Measurements from ENCODE around the gene MND1.

Gene MND1

DNA sequence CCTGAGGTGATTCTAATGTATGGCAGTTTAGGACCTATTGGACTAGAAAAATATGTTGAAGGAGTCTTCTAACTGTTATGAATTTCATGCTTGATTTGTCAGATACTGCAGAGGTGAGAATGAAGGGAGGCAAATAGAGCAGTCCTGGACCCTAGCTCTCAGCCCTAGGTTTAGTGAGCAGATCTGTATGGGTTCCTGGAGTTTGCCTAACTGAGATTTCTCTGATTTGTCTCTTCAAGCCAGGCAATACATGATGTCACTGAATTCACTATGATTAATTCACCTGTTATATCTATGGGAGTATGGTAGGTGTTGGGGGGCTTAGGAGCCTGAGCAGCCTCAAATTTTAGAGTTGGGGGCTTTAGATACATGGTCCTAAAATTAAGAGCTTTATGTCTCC, 2.6 kb downstream of the MND1 start:
- DNase-seq, result no peak

DNA sequence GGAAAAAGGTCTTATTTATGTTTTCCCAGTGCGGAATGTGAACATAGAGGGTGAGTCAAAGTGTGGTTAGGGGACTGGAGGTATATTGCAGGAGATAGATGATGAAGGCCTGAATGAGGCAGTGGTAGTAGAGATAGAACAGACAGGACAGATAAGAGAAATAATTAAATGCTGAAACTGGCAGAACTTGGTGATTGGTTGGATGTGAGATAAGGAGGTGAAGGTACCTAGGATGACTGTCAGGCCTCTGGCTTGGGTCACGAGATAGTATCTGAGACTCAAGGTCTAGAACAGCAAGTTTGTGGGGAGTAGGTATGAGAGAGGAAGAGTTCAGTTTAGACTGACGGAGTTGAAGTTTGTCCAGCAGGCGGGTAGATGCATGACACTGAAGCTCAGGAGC, 3.5 kb downstream of the MND1 start:
- DNase-seq, result no peak

DNA sequence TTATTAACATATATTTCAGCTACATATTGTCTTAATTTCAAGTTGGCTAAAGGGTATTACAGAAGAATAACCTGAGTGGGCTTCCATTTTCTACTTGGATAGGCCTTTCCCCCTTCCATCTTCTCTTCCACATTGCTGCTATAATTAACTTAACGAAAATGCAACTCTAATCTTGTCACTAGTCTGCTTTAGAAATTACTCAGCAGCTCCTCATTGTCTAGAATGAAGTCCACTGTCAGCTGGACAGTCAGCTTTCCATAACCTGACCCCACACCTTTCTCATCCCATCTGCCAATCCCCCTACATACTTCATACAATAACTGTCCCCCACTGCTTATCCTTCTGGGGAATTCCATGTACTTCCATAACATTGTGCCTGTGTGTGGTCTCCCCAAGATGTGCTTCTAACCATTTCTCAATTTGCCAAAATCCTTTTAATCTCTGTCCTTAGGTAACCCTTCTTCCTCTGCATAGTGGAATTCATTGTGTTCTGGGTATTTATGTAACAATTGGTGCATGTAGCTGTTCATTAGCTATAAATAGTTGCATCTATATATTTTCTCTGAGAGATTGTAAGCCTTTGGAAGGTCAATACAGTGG, 4.8 kb downstream of the MND1 start:
- no peak for DNase-seq

DNA sequence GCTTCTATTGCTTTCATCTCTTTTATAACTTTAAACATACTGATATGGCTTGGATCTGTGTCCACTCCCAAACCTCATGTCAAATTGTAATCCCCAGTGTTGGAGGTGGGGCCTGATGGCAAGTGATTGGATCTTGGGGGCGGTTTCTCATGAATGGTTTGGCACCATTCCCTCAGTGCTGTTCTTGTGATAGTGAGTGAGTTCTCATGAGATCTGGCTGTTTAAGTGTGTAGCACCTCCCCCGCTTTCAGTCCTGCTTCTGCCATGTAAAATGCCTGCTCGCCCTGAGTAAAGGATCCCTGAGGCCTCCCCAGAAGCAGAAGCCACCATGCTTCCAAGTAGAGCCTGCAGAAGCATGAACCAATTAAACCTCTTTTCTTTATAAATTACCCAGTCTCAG, 17.7 kb downstream of the MND1 start:
- no peak for DNase-seq

DNA sequence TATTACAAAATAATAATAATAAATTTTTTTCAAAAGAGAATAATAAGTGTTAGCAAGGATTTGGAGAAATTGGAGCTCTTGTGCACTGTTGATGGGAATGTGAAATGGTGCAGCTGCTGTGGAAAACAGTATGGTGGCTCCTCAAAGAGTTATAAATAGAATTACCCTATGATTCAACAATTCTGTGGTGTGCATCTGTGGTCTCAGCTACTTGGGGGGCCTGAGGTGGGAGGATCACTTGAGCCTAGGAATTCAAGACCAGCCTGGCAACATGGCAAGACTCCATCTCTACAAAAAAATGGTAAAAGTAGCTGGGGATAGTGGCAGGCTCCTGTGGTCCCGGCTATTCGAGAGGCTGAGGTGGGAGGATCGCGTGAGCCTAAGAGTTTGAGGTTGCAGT, 19.6 kb downstream of the MND1 start:
- DNase-seq, result no peak

DNA sequence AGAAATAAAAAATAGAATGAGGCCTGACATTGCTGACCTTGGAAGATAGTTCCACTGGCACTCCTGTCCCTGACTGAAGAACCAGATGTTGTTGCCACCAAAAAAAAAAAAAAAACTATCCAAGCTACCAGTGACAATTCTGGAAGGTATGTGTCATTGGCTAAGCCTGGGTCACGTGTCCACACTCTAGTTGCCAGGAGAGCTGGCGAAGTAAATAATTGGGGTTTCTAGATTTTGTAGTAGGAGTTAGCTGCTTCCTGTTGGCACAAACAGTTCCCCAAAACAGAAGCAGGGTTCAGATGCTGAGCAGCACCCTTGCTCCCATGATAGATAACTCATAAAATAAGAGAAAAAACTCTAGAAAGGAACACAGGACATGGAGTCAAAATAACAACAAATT, 20.5 kb downstream of the MND1 start:
- DNase-seq, result no peak

DNA sequence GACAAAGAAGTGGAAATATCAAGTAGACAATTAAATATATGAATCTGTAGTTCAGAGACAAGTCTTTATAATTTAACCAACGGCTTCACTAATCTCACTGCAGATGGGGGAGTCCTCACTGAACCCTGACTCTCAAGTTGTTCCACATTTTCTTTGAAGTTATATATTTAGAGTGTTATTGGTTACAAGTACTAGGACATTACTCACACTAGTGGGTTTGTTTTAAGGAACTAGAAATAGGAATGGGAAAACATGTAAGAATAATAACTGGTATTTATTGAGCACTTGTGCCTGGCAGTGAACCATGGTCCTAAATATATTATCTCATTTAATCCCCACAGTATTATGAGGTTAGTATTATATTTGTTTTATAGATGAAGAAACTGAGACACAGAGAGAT, 22.0 kb downstream of the MND1 start:
- DNase-seq, result no peak

DNA sequence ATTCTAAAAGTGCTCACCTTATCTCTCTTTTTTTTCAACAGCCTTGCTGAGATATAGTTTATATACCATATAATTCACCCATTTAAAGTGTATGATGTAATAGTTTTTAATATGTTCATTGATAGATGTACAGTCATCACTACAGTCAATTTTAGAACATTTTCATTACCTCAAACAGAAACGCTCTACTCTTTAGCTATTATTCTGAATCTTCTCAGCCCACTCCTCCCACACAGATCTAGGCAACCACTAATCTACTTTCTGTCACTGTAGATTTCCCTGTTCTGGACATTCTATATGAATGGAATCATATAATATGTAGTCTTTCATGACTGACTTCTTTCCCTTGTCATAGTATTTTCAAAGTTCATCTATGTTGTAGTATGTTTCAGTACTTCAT, 22.6 kb downstream of the MND1 start:
- no peak for DNase-seq

DNA sequence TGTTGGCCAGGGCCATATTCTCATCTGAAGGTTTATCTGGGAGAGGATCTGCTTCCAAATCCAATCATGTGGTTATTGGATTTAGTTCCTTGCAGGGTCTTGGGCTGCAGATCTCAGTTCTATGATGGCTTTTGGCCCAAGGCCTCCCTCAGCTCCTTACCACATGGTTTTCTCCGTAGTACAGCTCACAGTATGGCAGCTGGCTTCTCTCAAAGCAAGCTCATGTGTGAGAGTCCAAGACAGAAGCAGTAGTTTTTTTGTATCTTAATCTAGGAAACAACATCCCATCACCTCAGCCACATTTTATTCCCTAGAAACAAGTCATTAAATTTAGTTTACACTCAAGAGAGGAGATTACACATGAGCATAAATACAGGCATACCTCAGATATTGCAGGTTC, 24.5 kb downstream of the MND1 start:
- DNase-seq, result no peak

DNA sequence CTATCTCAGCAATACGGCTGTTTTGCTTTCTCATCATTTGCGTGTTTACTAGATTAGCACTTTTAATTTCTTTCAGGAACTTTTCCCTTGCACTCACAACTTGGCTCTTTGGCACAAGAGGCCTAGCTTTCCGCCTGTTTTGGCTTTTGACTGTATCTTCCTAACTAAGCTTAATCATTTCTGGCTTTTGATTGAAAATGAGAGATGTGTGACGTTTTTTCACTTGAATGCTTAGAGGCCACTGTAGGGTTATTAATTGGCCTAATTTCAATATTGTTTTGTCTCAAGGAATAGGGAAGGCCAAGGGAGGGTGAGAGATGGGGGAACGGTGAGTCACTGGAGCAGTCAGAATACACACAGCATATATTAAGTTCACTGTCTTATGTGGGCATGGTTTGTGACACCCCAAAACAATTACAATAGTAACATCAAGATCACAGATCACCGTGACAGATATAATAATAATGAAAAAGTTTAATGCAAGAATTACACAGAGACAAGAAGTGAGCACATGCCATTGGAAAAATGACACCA, 27.3 kb downstream of the MND1 start:
- no peak for DNase-seq

DNA sequence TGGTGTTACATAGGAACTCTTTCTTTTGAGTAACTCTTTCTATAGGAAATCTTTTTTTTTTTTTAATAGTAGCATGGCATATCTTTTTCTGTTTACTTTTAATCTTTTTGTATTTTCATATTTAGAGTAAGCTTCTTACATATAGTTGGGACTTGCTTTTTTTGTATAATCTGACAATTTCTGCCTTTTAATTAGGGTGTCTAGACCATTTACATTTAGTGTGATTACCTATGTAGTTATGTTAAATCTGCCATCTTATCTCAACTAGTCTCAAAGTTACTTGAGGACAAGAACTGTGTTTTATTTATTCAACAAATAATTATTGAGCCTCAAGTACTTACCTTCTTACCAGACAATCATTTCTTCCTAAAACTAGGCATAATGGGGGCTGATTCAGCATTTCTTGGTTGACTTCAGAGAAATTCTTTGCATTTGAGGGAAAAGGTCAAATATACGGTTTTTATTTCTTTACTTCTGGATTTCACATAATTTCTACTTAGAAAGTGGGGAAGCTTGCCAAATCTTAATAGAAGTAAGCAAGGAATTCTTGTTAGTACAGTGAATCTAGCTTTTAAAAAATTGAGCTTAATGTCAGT, 28.6 kb downstream of the MND1 start:
- DNase-seq, result no peak

DNA sequence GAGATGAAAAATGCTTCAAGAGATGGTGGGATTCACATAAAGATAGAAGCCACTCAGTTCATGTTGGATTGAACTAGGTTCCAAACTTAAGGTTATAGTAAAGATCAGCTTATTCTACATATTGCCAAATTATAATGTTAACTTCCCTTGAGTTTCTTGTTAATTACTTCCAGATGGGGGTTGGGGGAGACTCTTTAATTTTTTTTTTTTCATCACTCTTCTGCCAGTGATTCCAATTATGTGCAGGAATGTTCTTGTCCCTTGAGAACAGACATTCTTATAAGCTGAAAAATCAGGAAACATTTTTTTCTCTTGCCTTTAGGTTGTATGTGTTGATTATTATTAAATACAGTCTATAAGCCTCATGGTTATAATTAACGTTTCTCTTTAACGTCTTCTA, 30.0 kb downstream of the MND1 start:
- DNase-seq, result no peak

DNA sequence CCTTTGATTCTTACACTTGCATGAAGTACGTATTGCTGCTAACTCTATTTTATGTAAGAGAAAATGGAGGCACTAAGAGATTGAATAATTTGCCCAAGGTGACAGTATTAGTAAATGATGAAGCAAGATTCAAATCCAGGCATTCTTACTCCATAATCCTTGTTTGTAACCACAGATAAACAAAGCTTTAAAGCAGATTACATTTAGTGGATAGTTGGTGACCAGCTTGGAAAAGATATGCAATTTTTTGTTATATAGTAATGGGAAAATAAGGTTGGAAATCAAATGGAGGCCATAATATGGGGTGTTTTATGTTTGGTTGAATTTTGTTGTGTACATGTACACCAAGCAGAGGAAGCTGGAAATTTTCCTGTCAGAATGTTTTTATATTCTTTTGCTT, 30.8 kb downstream of the MND1 start:
- DNase-seq, result no peak

DNA sequence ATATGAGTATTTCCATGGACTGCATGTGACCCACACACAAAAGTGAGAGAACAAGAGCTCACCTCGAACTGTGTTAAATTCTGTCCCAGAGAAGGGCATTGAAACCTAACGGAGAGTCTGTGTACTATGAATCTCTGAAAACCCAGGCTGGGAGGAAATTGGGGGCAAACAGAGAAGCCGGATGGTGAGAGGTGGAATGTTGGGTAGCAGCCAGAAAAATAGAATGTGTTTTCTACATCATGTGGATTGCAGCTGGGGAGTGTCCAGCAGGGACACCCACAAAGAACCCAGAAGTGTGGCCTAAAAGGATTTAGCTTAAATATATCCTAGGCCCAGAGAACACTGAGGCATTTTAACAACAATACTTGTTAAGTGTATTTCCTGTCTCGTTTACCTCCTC, 38.6 kb downstream of the MND1 start:
- DNase-seq, result no peak

DNA sequence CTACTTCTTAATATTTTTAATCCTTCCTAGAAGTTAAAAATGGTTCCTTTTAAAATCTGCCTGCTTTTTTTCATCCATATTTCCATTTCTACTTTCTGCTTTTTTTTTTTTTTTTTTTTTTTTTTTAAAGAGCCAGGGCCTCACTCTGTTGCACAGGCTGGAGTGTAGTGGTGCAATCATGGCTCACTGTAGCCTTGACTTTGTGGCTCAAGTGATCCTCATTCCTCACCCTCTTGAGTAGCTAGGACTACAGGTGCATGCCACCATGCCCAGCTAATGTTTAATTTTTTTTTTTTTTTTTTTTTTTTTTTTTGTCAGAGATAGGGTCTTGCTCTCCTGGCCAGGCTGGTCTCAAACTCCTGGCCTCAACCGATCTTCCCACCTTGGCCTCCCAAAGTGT, 39.7 kb downstream of the MND1 start:
- no peak for DNase-seq

DNA sequence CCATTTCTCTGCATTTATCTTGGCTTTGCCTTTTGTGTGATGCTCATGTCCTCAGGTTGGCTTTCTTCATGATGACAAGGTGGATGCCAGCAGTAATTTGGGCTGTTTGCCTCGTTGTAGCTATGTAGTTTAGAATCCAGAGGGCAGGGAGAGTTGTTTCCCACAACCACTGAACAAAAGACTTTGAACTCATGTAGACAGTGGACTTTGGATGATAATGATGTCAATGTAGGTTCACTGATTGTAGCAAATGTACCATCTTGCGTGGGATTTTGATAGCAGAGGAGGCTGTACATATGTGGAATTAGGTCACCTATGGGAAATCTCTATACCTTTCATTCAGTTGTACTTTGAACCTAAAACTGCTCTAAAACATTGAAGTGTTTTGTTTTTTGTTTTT, 41.3 kb downstream of the MND1 start:
- DNase-seq, result no peak

DNA sequence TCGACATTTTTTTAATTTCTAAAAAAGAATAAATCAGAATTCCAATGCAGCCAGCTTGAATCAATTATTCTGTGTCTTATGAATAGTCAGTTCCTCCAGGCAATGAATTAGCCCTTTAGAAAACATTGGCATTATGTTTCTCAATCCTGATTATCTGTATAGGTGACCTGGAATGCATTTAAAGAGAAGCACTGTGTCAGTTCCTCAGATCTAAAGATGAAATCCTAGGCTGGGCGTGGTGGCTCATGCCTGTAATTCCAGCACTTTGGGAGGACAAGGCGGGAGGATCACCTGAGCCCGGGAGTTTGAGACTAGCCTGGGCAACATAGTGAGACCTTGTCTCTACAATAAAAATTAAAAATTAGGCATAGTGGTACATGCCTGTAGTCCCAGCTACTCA, 43.5 kb downstream of the MND1 start:
- no peak for DNase-seq

DNA sequence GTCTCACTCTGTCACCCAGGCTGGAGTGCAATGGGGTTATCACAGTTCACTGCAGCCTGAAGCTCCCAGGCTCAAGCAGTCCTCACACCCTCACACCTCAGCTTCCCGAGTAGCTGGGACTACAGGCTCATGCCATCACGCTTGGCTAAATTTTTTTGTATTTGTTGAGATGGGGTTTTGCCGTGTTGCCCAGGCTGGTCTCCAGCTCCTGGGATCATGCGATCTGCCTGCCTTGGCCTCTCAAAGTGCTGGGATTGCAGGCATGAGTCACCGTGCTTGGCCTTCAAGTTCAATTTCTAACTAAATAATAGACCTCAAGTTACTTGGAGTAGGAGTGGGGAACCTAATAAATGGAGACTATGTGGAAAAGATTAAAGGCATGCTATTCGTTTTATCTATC, 48.9 kb downstream of the MND1 start:
- DNase-seq, result no peak

DNA sequence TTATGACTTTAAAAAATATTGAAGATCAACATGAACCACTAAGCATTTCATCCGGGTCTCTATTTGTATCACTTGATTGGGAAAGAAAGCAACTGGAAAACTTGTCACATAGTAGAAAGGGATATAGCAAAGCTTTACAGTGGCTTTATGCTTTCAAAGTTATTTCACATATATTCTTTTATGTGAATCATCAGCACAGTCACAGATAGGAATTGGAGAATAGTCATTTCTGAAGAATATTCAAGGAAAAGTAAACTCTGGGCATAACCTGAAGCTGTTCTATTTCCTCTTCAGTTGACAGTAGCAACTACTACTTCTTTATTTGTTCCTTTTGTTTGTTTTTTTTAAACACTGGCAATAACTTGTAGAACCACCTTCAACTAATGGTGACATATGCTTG, 50.5 kb downstream of the MND1 start:
- DNase-seq, result no peak

DNA sequence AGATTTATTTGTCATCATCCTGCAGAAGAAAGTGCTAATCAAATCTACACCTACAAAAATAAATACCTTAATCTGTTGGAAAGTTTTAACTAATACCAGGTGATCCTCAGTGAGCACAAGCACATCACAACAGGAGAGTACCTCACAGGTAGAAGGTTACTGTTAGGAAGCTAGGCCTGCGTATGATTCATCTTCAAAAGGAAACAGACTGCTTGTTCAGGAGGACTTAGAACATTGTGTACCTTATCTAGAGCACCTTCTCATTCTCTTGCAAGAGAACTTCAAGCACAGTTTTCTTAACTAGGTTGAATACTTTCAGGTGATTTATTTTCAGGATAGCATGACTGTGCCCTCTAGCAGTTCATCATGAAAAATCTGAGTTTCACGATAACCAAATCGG, 54.2 kb downstream of the MND1 start:
- no peak for DNase-seq

DNA sequence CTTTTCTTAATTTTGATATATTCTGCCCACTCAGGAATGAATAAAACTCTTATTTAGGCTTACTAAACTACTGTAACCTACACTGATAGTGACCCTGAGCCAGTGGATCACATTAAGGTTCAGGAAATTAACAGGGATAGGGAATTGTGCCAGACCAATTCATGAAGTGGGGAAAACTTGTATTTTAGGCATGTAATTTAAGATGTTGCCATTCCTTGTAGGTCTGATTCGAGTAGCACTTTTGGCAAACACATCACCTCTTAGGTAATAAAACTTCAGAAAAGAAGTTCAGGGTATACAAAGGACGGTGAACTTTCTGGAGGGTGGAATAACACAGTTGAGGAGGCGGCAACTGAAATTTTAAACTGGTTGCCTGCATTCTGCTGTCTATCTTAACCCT, 54.9 kb downstream of the MND1 start:
- no peak for DNase-seq

DNA sequence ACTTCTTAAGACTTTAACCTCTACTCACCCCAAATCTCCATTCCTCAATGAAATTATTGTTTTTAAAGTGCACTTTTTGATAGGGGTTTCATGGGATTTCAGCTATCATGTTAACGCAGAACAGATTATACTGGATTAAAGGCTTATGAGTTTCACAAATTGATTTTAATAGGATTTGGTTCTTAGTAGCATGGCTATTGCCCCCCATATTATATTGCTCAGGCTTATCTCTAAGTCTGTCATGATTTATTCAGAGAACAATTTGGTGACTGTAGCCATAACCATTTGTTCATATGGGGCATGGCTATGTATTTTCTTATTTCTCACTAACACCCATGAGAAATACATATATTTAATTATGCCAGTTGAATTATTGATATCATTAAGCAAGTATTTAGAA, 57.0 kb downstream of the MND1 start:
- no peak for DNase-seq

DNA sequence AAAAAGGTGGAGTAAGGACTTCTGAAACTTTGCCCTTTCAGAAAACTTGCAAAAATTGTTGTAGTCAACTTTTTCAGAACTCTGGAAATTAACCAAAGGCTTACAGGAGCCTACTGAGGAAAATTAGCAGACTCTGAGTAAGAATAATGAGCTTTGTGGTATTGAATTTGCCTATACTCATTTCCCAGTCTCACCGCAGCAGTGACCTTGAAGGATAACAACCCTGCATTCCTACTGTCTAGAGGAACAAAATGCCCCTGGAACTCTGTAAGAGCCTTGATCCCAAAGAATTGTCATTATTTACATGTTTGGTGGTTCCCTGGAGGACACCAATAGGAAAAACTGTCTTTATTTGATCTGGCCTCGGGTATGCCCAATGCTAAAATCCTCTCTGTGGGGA, 57.9 kb downstream of the MND1 start:
- no peak for DNase-seq

DNA sequence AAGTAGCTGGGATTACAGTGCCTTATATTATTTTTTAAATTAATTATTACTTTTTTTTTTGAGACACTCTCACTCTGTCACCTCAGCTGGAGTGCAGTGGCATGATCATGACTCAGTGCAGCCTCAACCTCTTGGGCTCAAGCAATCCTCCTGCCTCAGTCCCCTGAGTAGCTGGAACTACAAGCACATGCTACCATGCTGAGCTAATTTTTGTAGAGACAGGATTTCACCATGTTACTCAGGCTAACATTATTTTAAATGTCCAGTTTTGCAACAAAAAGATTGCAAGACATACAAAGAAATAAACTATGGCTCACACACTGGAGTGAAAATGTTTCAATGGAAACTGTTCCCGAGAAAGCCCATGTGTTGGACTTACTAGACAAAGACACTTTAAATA, 59.2 kb downstream of the MND1 start:
- no peak for DNase-seq

DNA sequence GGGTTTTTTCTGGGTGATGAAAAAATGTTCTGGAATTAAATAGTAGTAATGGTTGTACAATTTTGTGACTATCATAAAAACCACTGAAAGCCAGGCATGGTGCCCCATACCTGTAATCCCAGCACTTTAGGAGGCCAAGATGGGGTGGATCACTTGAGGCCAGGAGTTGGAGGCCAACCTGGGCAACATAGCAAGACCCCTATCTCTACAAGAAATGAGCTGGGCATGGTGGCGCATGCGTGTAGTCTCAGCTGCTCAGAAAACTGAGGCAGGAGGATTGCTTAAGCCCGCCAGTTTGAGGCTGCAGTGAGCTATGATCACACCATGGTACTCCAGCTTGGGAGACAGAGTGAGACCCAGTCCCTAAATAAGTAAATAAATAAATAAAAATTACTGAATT, 63.4 kb downstream of the MND1 start:
- no peak for DNase-seq
